Osteoblast (primary cell): Measurements from ENCODE around the gene EFCAB12. TPM values are rescaled to one million over a fixed set of nuclear protein-coding genes. Genes with fewer than 3 reads are reported as not detected.

Experiments used
- DNase-seq: peaks from one replicate; pipeline ENCODE4 v3.0.0; 2011; ENCODE audit warnings: low spot score, mixed read lengths; ENCODE audit not compliant: insufficient read length; ENCODE audit errors: missing footprints
- H2AFZ ChIP-seq: 2 replicates; pipeline ENCODE4 v1.6.0; 2011; ENCODE audit warnings: mild to moderate bottlenecking, low read length
- H3K27ac ChIP-seq: 2 replicates; pipeline ENCODE4 v1.5.1; 2011; ENCODE audit warnings: mild to moderate bottlenecking, low read depth, low read length, moderate library complexity
- H3K27me3 ChIP-seq: 2 replicates; pipeline ENCODE4 v1.6.0; 2012; ENCODE audit warnings: mild to moderate bottlenecking, control low read depth, inconsistent platforms, low read length, moderate library complexity; ENCODE audit not compliant: insufficient read depth
- H3K36me3 ChIP-seq: 2 replicates; pipeline ENCODE4 v1.5.1; 2011; ENCODE audit warnings: mild to moderate bottlenecking, low read length, control low read depth, moderate library complexity; ENCODE audit not compliant: insufficient read depth
- H3K4me1 ChIP-seq: 2 replicates; pipeline ENCODE4 v1.5.1; 2011; ENCODE audit warnings: mild to moderate bottlenecking, low read length, control low read depth, moderate library complexity; ENCODE audit not compliant: insufficient read depth
- H3K4me2 ChIP-seq: 2 replicates; pipeline ENCODE4 v1.6.0; 2011; ENCODE audit warnings: mild to moderate bottlenecking, low read length; ENCODE audit not compliant: insufficient read depth
- H3K4me3 ChIP-seq: fragments of 200-600 bp; sonication (generic); 3 replicates; pipeline ENCODE4 v1.5.1; 2012; ENCODE audit warnings: mild to moderate bottlenecking, low read length, inconsistent platforms; ENCODE audit not compliant: insufficient read depth
- H3K79me2 ChIP-seq: 2 replicates; pipeline ENCODE4 v1.6.0; 2012; ENCODE audit warnings: mild to moderate bottlenecking, low read length, control low read depth, inconsistent platforms; ENCODE audit not compliant: insufficient read depth
- H3K9me3 ChIP-seq: 2 replicates; pipeline ENCODE4 v1.5.1; 2011; ENCODE audit warnings: low read depth, low read length, control low read depth
- H4K20me1 ChIP-seq: 2 replicates; pipeline ENCODE4 v1.6.0; 2012; ENCODE audit warnings: mild to moderate bottlenecking, low read length, control low read depth; ENCODE audit not compliant: insufficient read depth
- CTCF ChIP-seq: IDR thresholded peaks from 2 replicates; pipeline ENCODE4 v1.5.1; 2011; ENCODE audit warnings: mild to moderate bottlenecking, low read depth, low read length, moderate library complexity; ENCODE audit errors: extremely low read depth
- total RNA-seq: library from RNA; depleted of rRNA; stranded (reverse); fragments of >200 nt; gene quantifications from 2 replicates; pipeline ENCODE4 v1.2.3, GENCODE V29; 2012

Gene EFCAB12
- total RNA-seq, 1 donor, result under 0.01 TPM

- H3K27me3 ChIP-seq, result no peaks in the 10 kb centered on the region
- no peak overlapping the region for H3K4me3 ChIP-seq
- peaks cover 49% of the 10 kb centered on the region for H3K36me3 ChIP-seq
- TF ChIP-seq CTCF, result no peak
- no peak for DNase-seq
- H3K4me1 ChIP-seq, result peaks cover 6% of the 10 kb centered on the region
- no peak overlapping the region for H2AFZ ChIP-seq
- H3K27ac ChIP-seq, result no peak overlapping the region
- no peak overlapping the region for H3K4me2 ChIP-seq
- no peaks in the 10 kb centered on the region for H4K20me1 ChIP-seq
- H3K79me2 ChIP-seq, result peaks cover 39% of the 10 kb centered on the region
- no peaks in the 10 kb centered on the region for H3K9me3 ChIP-seq
These were observed 6.9 kb upstream of the EFCAB12 start for GRCh38 chr3:129435367-129435766.

GRCh38 chr3:129434140-129434539, 5.7 kb upstream of the EFCAB12 start:
- no peak overlapping the region for H3K4me3 ChIP-seq
- H3K36me3 ChIP-seq, result peaks cover 52% of the 10 kb centered on the region
- DNase-seq, result no peak
- no peak overlapping the region for H3K27ac ChIP-seq
- H4K20me1 ChIP-seq, result no peaks in the 10 kb centered on the region
- H3K27me3 ChIP-seq, result no peaks in the 10 kb centered on the region
- no peak overlapping the region for H2AFZ ChIP-seq
- H3K4me1 ChIP-seq, result peaks cover 6% of the 10 kb centered on the region
- no peak for TF ChIP-seq CTCF
- H3K9me3 ChIP-seq, result no peaks in the 10 kb centered on the region
- H3K79me2 ChIP-seq, result peaks cover 33% of the 10 kb centered on the region
- no peak overlapping the region for H3K4me2 ChIP-seq

GRCh38 chr3:129433565-129433964, 5.1 kb upstream of the EFCAB12 start:
- H4K20me1 ChIP-seq, result no peaks in the 10 kb centered on the region
- no peak overlapping the region for H2AFZ ChIP-seq
- DNase-seq, result no peak
- peaks cover 6% of the 10 kb centered on the region for H3K4me1 ChIP-seq
- no peak for TF ChIP-seq CTCF
- no peaks in the 10 kb centered on the region for H3K27me3 ChIP-seq
- peaks cover 52% of the 10 kb centered on the region for H3K36me3 ChIP-seq
- no peaks in the 10 kb centered on the region for H3K9me3 ChIP-seq
- no peak overlapping the region for H3K4me3 ChIP-seq
- peaks cover 27% of the 10 kb centered on the region for H3K79me2 ChIP-seq
- no peak overlapping the region for H3K4me2 ChIP-seq
- H3K27ac ChIP-seq, result no peak overlapping the region

GRCh38 chr3:129432671-129433070, 4.2 kb upstream of the EFCAB12 start:
- TF ChIP-seq CTCF, result no peak

More at GRCh38 chr3:129432671-129433070, 4.2 kb upstream of the EFCAB12 start:
- H3K9me3 ChIP-seq, result no peaks in the 10 kb centered on the region
- H3K4me2 ChIP-seq, result no peak overlapping the region
- H4K20me1 ChIP-seq, result no peaks in the 10 kb centered on the region
- peaks cover 1% of the 10 kb centered on the region for H3K27me3 ChIP-seq
- H3K4me1 ChIP-seq, result peaks cover 5% of the 10 kb centered on the region
- H3K27ac ChIP-seq, result no peak overlapping the region
- DNase-seq, result no peak
- no peak overlapping the region for H2AFZ ChIP-seq
- peaks cover 49% of the 10 kb centered on the region for H3K36me3 ChIP-seq
- H3K4me3 ChIP-seq, result no peak overlapping the region
- peaks cover 19% of the 10 kb centered on the region for H3K79me2 ChIP-seq
